Measurements from ENCODE around the gene NTM.

Gene NTM

DNA sequence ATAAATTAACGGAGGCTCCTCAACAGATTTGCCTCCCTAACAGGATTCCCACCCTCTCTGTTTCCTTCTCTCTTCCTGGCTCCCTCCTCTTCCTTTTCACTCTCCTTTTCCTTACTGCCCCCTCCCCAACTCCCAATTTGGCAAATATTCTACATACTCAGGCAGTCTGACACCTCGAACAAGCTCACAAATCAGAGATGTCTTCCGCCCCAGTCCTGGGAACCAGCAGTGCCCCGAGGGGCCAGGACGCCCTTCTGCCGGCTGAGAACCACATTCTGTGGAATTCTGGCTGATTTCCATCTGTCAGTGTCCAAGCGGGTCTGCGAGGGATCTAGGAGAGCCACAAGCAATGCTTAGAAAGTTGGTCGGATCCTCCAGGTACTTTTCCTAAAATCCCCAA is 94.0 kb downstream of the NTM start:
- Histone ChIP-seq H3K36me3 (ENCODE audit: control insufficient read depth, insufficient read depth, low read length, severe bottlenecking) (no peaks in the 10 kb centered on the region), H3K4me1 (ENCODE audit: control insufficient read depth, insufficient read depth, low read length) (peaks cover 8% of the 10 kb centered on the region), H3K9me3 (ENCODE audit: control insufficient read depth, low read length) (no peaks in the 10 kb centered on the region), H3K4me3 (ENCODE audit: low read length) (no peak overlapping the region), H3K9ac (ENCODE audit: low read length) (no peak overlapping the region), H3K27me3 (replicated peaks; ENCODE audit: control insufficient read depth, insufficient read depth, low read length) (peaks cover 36% of the 10 kb centered on the region)
- DNase-seq (ENCODE audit: low read depth), result no peak

DNA sequence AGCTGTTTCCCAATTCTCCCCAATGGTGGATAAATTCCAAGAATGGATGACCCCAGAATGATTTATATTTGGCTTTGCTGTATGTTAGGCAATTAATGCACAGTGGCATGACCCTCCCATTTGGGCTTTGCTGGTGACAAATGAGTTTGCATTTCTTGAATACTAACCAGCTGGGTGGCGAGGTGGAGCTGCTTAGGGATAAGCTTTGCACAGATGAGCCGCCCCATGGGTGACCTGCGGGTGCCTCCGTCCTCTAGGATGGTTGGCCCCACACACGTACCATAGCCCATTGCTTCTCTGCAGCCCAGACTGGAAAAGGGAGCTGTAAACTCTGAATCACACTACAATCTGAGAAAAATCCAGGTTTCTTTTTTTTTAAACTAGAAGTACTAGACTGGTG is 94.6 kb downstream of the NTM start:
- no peaks in the 10 kb centered on the region for H3K9me3 ChIP-seq (ENCODE audit: control insufficient read depth, low read length)
- H3K36me3 ChIP-seq (ENCODE audit: control insufficient read depth, insufficient read depth, low read length, severe bottlenecking), result no peaks in the 10 kb centered on the region
- H3K27me3 ChIP-seq (replicated peaks; ENCODE audit: control insufficient read depth, insufficient read depth, low read length), result peaks cover 39% of the 10 kb centered on the region
- no peak overlapping the region for H3K9ac ChIP-seq (ENCODE audit: low read length)
- DNase-seq (ENCODE audit: low read depth), result no peak
- H3K4me1 ChIP-seq (ENCODE audit: control insufficient read depth, insufficient read depth, low read length), result peaks cover 8% of the 10 kb centered on the region
- no peak overlapping the region for H3K4me3 ChIP-seq (ENCODE audit: low read length)

DNA sequence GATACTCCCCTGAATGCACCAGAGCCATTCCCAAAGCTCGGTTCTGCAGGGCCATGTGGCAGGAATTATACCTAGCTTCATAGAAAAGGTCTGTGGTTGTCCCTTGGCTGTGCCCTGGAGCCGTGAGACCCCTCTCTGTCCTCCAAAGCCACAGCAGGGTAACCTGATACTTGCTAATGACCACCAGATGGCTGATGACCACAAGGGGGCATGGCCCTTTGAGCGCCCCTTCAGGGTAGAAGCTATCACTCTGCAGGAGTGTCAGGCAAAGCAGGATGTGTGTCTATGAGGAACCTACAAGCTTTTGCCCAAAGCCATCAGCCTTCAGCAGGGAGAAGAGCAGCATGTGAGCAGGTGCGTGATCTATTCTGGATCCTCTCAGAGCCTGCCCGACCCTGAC is 95.3 kb downstream of the NTM start:
- Histone ChIP-seq H3K4me3 (ENCODE audit: low read length) (no peak overlapping the region), H3K9ac (ENCODE audit: low read length) (no peak overlapping the region), H3K27me3 (replicated peaks; ENCODE audit: control insufficient read depth, insufficient read depth, low read length) (peaks cover 46% of the 10 kb centered on the region), H3K4me1 (ENCODE audit: control insufficient read depth, insufficient read depth, low read length) (peaks cover 8% of the 10 kb centered on the region), H3K9me3 (ENCODE audit: control insufficient read depth, low read length) (no peaks in the 10 kb centered on the region), H3K36me3 (ENCODE audit: control insufficient read depth, insufficient read depth, low read length, severe bottlenecking) (no peaks in the 10 kb centered on the region)
- no peak for DNase-seq (ENCODE audit: low read depth)

DNA sequence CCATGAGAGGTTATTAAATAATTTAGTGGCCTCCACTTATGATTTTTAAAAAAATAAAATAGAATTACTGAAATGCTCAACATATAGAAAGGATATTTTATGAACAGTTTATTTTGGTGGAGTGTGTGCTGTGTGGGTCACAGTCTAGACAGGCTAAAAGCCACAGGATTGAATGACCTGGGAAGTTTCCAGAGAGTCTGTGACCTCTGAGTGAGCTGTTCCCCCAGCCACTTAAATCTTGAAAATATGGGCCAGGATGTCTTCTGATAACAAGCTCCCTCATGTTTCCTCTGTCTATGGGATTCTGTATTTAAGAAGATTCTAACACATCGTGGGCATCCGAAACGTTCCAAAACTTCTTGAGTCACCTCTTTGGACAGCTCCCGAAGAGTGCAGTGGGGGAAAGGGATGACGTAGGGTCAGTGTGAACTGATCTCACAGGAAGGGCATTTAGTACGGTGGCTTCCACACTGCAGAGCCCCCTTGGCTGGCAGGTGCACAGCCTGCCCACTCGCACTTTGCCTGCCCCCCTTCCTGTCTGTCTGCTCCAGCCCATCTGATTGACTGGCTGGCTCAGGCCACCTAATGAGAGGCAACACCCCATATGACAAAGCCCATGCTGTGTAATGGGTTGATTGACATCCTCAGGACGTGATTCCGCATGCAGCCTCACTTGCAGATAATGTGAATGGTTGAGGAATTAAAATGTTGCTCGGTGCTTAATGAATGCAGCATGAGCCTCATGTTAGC is 97.4 kb downstream of the NTM start:
- H3K9ac ChIP-seq (ENCODE audit: low read length), result no peak overlapping the region
- peaks cover 55% of the 10 kb centered on the region for H3K27me3 ChIP-seq (replicated peaks; ENCODE audit: control insufficient read depth, insufficient read depth, low read length)
- H3K4me3 ChIP-seq (ENCODE audit: low read length), result no peak overlapping the region

DNA sequence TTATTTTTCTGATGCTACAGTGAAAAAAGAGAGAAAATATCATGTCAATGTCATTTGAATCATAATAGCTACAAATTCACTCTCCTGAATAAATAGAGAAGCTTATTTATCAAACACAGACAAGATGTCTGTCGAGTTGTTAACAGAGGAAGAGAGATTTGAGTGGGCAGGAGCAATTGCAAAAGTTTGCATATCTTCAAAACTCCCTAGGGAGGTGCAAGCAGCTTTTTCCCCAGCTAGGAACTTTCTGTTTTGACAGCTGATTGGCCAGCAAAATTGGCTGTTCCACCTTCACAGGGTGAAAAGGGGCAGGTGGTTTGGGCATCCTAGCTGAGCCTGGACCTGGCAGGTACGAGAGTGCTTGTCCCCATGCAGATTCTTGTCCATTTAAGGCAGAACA is 98.2 kb downstream of the NTM start:
- H3K9ac ChIP-seq (ENCODE audit: low read length), result no peak overlapping the region
- no peaks in the 10 kb centered on the region for H3K9me3 ChIP-seq (ENCODE audit: control insufficient read depth, low read length)
- peak; percentile 32 for DNase-seq (ENCODE audit: low read depth)
- no peak overlapping the region for H3K4me3 ChIP-seq (ENCODE audit: low read length)
- H3K36me3 ChIP-seq (ENCODE audit: control insufficient read depth, insufficient read depth, low read length, severe bottlenecking), result no peaks in the 10 kb centered on the region
- H3K27me3 ChIP-seq (replicated peaks; ENCODE audit: control insufficient read depth, insufficient read depth, low read length), result peaks cover 55% of the 10 kb centered on the region
- peaks cover 8% of the 10 kb centered on the region for H3K4me1 ChIP-seq (ENCODE audit: control insufficient read depth, insufficient read depth, low read length)

More for the DNA sequence above, 97.4 kb downstream of the NTM start:
- Histone ChIP-seq H3K4me1 (ENCODE audit: control insufficient read depth, insufficient read depth, low read length) (peaks cover 8% of the 10 kb centered on the region), H3K36me3 (ENCODE audit: control insufficient read depth, insufficient read depth, low read length, severe bottlenecking) (no peaks in the 10 kb centered on the region), H3K9me3 (ENCODE audit: control insufficient read depth, low read length) (no peaks in the 10 kb centered on the region)
- DNase-seq (ENCODE audit: low read depth), result no peak

DNA sequence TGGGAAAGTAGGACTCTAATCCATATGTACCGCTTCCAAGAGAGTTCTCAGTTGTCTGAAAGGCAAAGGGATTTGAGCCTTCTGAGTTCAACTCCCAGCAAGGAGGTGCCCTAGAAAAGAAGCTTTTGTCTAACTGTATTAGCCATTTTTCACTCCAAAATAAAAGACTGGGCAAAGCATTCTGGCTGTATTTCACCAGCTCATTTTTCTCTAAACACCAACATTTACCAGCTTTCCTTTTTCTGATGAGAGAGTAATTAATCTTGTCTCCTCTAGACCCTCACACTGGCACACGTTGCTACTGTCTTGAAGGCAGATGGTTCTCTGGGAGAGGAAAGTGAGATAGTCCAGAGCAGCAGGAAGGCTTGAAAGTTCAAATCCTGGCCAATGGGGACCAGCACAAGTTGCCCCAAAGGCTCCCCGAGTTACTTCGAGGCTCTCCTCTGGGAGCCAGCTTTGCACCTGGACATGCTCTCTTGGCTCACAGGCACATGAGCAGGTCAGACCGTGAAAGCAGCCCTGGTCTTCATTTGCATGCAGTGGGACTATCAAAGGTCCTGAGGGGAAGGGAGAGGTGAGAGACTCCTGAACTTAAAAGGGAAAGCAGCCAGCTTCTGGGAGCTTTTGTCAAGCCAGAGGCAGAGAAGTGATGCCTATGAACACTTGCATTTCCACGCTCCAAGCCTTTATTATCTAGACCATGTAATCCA is 100.0 kb downstream of the NTM start:
- Histone ChIP-seq H3K4me1 (ENCODE audit: control insufficient read depth, insufficient read depth, low read length) (peaks cover 8% of the 10 kb centered on the region), H3K27me3 (replicated peaks; ENCODE audit: control insufficient read depth, insufficient read depth, low read length) (peaks cover 49% of the 10 kb centered on the region), H3K4me3 (ENCODE audit: low read length) (no peak overlapping the region), H3K36me3 (ENCODE audit: control insufficient read depth, insufficient read depth, low read length, severe bottlenecking) (no peaks in the 10 kb centered on the region), H3K9ac (ENCODE audit: low read length) (no peak overlapping the region), H3K9me3 (ENCODE audit: control insufficient read depth, low read length) (no peaks in the 10 kb centered on the region)
- DNase-seq (ENCODE audit: low read depth), result no peak

DNA sequence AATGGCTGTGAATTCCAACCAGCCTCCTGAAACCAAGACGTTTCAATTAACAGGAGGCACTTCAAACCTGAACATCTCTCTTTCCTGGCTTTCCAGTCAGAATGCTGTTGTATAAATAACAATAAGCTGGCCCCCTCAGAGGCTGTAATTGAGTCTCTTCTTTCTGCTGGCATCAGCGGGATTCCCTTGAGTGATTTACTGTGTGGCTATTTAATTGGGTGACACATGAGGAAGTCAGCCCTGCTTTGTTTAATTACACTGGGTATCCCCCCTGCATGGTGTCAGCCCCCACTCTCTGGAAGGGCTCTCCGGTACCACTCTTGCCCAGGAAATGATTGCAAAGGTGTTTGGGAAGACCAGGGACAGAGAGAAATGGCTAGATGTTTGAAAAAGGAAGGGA is 101.6 kb downstream of the NTM start:
- H3K9me3 ChIP-seq (ENCODE audit: control insufficient read depth, low read length), result no peaks in the 10 kb centered on the region
- H3K4me1 ChIP-seq (ENCODE audit: control insufficient read depth, insufficient read depth, low read length), result peaks cover 8% of the 10 kb centered on the region
- DNase-seq (ENCODE audit: low read depth), result no peak
- H3K36me3 ChIP-seq (ENCODE audit: control insufficient read depth, insufficient read depth, low read length, severe bottlenecking), result no peaks in the 10 kb centered on the region
- no peak overlapping the region for H3K4me3 ChIP-seq (ENCODE audit: low read length)
- H3K9ac ChIP-seq (ENCODE audit: low read length), result no peak overlapping the region
- peaks cover 33% of the 10 kb centered on the region for H3K27me3 ChIP-seq (replicated peaks; ENCODE audit: control insufficient read depth, insufficient read depth, low read length)

DNA sequence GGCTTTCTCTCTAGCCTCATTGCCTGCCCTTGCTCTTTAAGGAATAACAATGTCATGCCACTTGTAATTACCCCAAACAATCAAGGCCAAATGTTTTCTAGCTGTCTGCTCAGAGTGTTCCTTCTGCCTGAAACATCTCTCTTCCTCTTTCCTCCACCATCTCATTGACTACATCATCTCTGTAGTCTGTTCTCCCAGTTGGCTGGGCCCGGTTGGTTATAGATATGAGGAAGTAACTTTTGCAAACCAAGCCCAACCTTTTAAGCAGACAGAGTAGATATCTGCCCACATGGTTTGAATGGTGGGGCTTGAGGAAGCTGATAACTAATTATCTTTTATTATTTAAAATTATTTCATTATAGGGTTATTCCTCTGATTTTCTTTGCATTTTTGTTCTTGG is 104.5 kb downstream of the NTM start:
- Histone ChIP-seq H3K4me1 (ENCODE audit: control insufficient read depth, insufficient read depth, low read length) (no peaks in the 10 kb centered on the region), H3K4me3 (ENCODE audit: low read length) (no peak overlapping the region), H3K9me3 (ENCODE audit: control insufficient read depth, low read length) (no peaks in the 10 kb centered on the region), H3K9ac (ENCODE audit: low read length) (no peak overlapping the region), H3K27me3 (replicated peaks; ENCODE audit: control insufficient read depth, insufficient read depth, low read length) (peaks cover 48% of the 10 kb centered on the region), H3K36me3 (ENCODE audit: control insufficient read depth, insufficient read depth, low read length, severe bottlenecking) (no peaks in the 10 kb centered on the region)
- DNase-seq (ENCODE audit: low read depth), result no peak

DNA sequence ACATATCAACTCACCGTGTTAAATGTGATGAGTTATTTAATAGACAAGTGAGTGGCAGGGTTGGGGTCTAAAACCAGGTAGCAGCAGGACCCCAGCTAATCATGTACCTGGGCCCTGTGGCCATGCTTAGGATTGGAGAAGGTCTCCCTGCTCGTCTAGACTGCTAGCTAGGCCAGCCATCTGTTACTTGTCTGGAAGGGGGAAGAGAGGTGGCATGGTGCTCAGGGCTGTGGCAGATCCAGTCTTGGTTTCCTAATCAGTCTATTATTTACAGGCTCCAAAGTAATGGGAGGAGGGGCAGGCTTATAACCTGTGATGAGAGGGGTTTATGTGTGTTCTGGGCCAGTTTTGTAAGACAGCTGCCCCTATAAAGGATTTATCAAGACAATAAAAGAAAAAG is 105.9 kb downstream of the NTM start:
- no peaks in the 10 kb centered on the region for H3K36me3 ChIP-seq (ENCODE audit: control insufficient read depth, insufficient read depth, low read length, severe bottlenecking)
- H3K4me1 ChIP-seq (ENCODE audit: control insufficient read depth, insufficient read depth, low read length), result peaks cover 3% of the 10 kb centered on the region
- peaks cover 43% of the 10 kb centered on the region for H3K27me3 ChIP-seq (replicated peaks; ENCODE audit: control insufficient read depth, insufficient read depth, low read length)
- DNase-seq (ENCODE audit: low read depth), result no peak
- no peak overlapping the region for H3K4me3 ChIP-seq (ENCODE audit: low read length)
- no peak overlapping the region for H3K9ac ChIP-seq (ENCODE audit: low read length)
- H3K9me3 ChIP-seq (ENCODE audit: control insufficient read depth, low read length), result no peaks in the 10 kb centered on the region

DNA sequence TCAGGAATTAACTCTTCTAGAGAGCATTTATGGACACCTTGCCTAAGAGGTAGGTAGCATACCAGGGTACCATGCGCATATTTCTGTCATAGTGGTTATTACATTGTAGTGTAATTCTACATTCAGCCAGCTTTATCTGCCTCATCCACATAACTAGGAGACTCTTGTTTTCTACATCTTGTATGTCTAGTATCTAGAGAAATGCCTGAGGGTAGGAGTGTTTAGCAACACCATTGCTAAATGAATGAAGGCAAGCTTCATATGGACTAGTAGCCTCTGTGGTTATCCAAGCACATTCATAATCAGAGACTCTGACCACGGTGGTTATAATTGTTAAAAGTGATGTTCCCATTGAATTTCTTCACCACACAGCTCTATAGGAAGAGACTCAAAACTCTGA is 107.9 kb downstream of the NTM start:
- H3K4me3 ChIP-seq (ENCODE audit: low read length), result no peak overlapping the region
- H3K27me3 ChIP-seq (replicated peaks; ENCODE audit: control insufficient read depth, insufficient read depth, low read length), result peaks cover 31% of the 10 kb centered on the region
- H3K9me3 ChIP-seq (ENCODE audit: control insufficient read depth, low read length), result no peaks in the 10 kb centered on the region
- no peak for DNase-seq (ENCODE audit: low read depth)
- no peak overlapping the region for H3K9ac ChIP-seq (ENCODE audit: low read length)
- no peaks in the 10 kb centered on the region for H3K36me3 ChIP-seq (ENCODE audit: control insufficient read depth, insufficient read depth, low read length, severe bottlenecking)
- peaks cover 4% of the 10 kb centered on the region for H3K4me1 ChIP-seq (ENCODE audit: control insufficient read depth, insufficient read depth, low read length)

DNA sequence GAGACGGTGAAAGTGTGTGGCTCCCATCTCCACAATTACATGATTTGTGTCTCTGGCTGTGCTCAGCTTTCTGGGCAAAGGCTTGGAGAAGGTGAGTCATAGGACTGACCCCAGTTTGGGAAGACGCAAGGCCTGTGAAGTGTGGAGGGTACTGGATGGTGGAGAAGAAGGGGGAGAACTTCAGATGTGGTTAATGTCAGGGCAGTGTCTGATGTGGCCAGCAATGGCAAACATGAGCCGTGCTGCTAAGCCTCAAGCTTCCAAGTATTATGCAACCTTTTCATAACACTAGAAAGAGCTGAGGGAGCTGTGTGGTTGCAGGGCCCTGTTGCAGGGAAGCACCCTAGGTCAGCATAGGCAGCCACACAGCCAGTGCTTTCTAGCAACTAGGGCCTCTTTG is 110.9 kb downstream of the NTM start:
- H3K4me1 ChIP-seq (ENCODE audit: control insufficient read depth, insufficient read depth, low read length), result peaks cover 10% of the 10 kb centered on the region
- no peak overlapping the region for H3K4me3 ChIP-seq (ENCODE audit: low read length)
- peaks cover 24% of the 10 kb centered on the region for H3K27me3 ChIP-seq (replicated peaks; ENCODE audit: control insufficient read depth, insufficient read depth, low read length)
- no peaks in the 10 kb centered on the region for H3K36me3 ChIP-seq (ENCODE audit: control insufficient read depth, insufficient read depth, low read length, severe bottlenecking)
- no peak overlapping the region for H3K9ac ChIP-seq (ENCODE audit: low read length)
- peaks cover 3% of the 10 kb centered on the region for H3K9me3 ChIP-seq (ENCODE audit: control insufficient read depth, low read length)
- DNase-seq (ENCODE audit: low read depth), result no peak

All from adipocyte (in vitro differentiated cells).